Hair follicular keratinocyte (primary cell): ENCODE results near the gene DDX49. TPM values are rescaled to one million over a fixed set of nuclear protein-coding genes. Genes with fewer than 3 reads are reported as not detected.

ENCODE experiments used
- total RNA-seq: library from RNA; depleted of rRNA; stranded (reverse); fragments of >200 nt; gene quantifications from 2 replicates; pipeline ENCODE4 v1.2.3, GENCODE V29; 2015

Gene DDX49
- total RNA-seq: 48.3 and 77.8 TPM in 2 replicates

GRCh38 chr19:18919086-18919899 lies at the start of gene DDX49, which contains the start of gene COPE:
DDX49 (plus strand) TSS chr19:18919715; CDS start chr19:18919742, 27 bp downstream.
COPE (minus strand) TSS chr19:18919387; CDS start chr19:18919348, 39 bp downstream.

GRCh38 chr19:18895824-18896341 lies 23.6 kb upstream of the DDX49 start, which contains the start of gene CERS1:
CERS1 (minus strand) TSS chr19:18896158; CDS start chr19:18896072, 86 bp downstream.

GRCh38 chr19:18940769-18941627 lies 21.5 kb downstream of the DDX49 start, which contains the start of gene HOMER3:
HOMER3 (minus strand) TSS chr19:18941217; CDS start chr19:18938982, 2,235 bp downstream.

Other genes starting within 250 kb of the DDX49 start
- gene CRTC1, start 236.0 kb upstream of the DDX49 start, total RNA-seq: 0.80 and 3.0 TPM in 2 replicates
- not detected in 2 replicates for gene COMP, start 128.4 kb upstream of the DDX49 start, total RNA-seq
- gene UPF1, start 87.8 kb upstream of the DDX49 start, total RNA-seq: 51.6 and 56.0 TPM in 2 replicates
- 0.31 TPM in 1 of 2 replicates, not detected in the other for gene CERS1, start 23.6 kb upstream of the DDX49 start, total RNA-seq
- 384 and 460 TPM in 2 replicates for gene COPE, start 328 bp upstream of the DDX49 start, total RNA-seq
- gene HOMER3, start 21.5 kb downstream of the DDX49 start, total RNA-seq: 173 and 189 TPM in 2 replicates
- gene SUGP2, start 113.8 kb downstream of the DDX49 start, total RNA-seq: 17.4 and 19.0 TPM in 2 replicates
- gene ARMC6, start 113.9 kb downstream of the DDX49 start, total RNA-seq: 32.1 and 58.4 TPM in 2 replicates
- 0.99 and 2.8 TPM in 2 replicates for gene SLC25A42, start 144.3 kb downstream of the DDX49 start, total RNA-seq
- gene TMEM161A, start 218.8 kb downstream of the DDX49 start, total RNA-seq: 31.7 and 34.8 TPM in 2 replicates